Stimulated activated CD4-positive, alpha-beta T cell treated with anti-CD3 and anti-CD28 coated beads, Interleukin-15, amount 100 ng/mL, for 24 hours (primary cell): ENCODE data around the gene SLC6A17.

Experiments used
- DNase-seq: peaks from one replicate; pipeline ENCODE4 v3.0.0-alpha.2; 2020

SLC6A17 gene

GRCh38 chr1:110150330-110151174 lies at the start of gene SLC6A17:
Gene SLC6A17 (plus strand): TSS chr1:110150494. CDS start chr1:110166930, 16,436 bp downstream.
- DNase-seq: peak; percentile 81

GRCh38 chr1:110102081-110102480 lies 48.2 kb upstream of the SLC6A17 start:
- no peak for DNase-seq

DNA sequence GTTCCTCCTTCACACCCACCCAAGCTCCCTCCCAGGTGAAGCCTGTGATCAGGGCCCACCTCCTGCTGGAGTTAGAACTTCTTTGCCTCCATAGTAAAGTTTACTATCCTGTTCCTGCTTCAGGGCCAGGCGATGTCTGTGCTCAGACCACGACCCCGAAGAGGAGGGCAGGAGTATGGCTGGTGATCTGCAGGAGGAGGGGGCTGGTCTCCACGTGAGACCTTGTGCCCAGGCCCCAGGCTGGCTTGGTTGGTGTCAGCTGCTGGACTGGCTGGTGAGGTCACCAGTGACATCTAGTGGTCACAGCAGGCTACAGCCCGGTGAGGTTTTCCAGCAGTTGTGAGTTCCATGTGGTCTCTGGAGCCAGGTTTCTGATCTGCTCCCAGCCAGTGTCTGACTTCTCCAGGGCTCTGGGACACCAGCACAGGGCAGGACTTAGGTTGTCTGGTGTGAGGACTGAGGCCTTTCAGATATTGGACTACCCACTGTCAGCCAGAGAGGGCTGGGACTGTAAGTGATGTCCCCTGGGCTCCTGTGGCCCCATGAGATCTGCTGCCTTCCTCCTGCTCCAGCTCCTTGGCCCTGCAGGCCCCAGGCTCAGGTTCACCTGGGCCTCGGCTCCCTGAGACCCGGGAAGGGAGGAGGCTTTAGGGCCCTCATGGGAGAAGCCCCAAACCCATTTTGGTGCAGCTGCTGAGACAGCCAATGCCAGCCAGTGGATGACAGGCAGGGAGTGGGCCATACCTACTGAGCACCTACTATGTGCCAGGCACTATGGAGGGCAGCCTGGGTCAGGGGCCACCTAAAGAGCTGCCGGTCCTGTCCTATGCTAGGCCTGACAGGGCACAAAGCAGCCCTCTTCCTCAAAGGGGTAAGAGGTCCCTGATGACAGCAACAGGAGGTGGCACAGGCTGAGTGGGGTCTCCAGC lies 44.0 kb upstream of the SLC6A17 start:
- peak; percentile 74 for DNase-seq

DNA sequence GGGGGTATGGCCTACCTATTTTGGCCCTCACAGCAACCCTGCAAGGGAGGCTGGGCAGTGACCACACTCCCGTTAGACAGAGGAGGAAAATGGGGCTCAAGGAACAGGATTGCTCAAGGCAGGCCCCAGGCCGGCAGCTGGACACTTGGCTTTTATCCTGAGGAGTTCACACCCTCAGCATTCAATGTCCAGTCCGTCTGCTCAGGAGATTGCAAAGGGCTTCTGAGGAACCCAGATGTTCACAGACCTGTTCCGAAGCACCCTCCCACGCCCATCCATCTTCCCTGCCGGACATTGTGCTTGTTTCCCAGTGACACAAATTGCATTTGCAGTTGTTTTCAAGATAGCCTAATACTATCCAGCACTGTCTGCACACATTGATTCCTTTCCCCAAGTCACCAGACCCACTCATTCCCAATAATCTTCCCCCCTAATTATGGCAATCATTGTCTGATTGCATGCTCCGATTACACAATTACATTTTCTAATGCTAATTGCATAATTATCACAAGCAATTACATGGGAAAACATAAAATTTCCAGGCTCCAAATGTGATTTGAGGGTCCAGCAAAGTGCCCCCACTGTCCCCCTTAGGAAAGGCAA lies 42.3 kb upstream of the SLC6A17 start:
- DNase-seq: no peak

DNA sequence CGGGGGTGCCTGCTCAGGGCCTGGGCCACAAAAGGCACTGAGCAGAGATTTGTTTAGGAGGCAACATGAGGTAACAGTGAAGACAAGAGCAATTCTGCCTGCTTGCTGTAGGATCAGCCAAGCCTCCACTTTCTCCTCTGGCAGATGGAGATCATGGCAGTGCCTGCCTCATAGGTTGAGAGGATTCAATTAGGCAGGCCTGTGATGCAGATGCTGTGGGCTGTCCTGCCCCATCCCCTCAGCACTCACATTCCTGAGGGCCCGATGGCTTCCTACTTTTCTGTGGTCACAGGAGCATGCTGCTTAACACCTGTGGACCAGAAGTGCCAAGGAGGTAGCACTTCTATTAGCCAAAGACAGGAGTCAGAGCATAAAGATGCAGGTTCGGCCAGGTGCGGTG lies 39.2 kb upstream of the SLC6A17 start:
- DNase-seq: no peak

DNA sequence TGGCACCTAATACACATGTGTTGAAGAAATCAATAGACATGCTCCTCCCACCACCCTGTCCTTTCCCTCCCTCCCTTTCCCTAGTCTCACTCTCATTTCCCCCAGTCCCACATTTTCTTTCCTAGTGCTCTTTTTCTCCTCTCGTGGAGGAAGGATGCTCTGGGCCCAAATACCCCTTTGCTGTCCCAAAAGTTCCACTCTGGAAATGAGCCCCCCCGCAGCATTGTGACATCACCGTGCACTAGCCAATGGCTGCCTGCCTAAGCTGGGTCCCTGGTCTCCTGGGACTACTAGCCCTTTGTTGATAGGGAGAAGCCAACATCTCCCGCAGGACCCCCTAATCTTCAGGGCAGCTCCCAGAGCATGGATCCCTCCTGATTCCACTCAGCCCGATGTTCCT lies 38.2 kb upstream of the SLC6A17 start, which contains the start of gene UBL4B:
UBL4B (plus strand) TSS at position 301 of the 400 bp plus-strand sequence; CDS start at position 393, 92 bp downstream.
- DNase-seq: no peak

DNA sequence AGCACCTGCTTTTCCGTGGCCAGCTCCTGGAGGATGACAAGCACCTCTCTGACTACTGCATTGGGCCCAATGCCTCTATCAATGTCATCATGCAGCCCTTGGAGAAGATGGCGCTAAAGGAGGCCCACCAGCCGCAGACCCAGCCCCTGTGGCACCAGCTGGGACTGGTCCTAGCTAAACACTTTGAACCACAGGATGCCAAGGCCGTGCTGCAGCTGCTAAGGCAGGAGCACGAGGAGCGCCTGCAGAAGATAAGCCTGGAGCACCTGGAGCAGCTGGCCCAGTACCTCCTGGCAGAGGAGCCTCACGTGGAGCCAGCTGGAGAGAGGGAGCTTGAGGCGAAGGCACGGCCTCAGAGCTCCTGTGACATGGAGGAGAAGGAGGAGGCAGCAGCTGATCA lies 37.6 kb upstream of the SLC6A17 start:
- DNase-seq: no peak

GRCh38 chr1:110113551-110113950 lies 36.7 kb upstream of the SLC6A17 start:
- no peak for DNase-seq

GRCh38 chr1:110114173-110114572 lies 36.1 kb upstream of the SLC6A17 start:
- DNase-seq: no peak

DNA sequence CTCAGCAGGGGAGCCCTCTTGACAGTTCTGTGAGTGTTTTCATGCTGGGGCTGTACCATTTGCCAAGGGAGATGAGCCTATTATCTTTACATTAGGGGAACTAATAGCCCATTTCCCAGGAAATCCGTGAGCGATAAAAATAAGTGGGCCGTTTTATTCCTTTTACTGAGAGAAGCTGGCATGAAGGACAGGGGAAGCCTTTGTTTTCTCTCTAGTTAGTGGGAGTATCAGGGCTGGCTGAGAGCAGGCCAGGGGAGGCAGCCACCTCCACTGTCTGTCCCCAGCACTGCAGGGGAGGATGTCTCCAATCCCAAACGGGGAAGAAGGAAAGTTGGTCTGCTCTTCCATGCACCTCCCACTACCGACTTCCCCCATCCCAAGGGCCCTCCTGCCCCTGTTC lies 35.5 kb upstream of the SLC6A17 start:
- no peak for DNase-seq

DNA sequence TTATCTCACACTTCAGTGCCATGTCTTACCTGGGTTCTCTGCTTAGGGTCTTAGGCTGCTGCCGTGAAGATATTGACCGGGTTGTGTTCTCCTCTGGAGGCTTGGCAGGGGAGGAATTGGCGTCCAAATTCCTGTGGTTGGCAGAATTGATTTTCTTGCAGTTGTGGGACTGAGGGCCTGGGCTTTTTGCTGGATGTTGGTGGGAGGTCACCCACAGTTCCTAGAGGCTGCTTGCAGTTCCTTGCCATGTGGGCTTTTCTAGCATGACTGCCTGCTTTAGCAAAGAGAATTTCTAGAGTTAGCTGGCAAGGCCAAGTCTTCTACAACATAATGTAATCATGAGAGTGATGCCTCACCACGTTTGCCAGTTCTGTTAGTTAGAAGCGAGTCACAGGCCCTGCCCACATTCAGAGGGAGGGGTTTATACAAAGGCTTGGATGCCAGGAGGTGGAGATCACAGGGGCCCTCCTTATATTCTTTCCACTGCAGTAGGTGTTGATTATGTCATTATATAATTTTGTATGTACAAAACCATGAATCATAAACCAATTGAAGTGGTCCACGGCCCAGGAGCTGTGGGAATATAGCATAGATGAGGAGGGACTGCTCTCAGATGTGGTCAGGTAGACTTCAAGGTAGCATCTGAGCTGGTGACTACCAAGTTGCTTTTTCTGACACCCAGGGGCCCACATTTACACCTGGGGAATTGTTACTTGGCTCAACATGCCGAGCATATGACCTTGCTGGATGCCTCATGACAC lies 31.5 kb upstream of the SLC6A17 start:
- DNase-seq: peak; percentile 40

- no peak for DNase-seq
These were observed 30.5 kb upstream of the SLC6A17 start for GRCh38 chr1:110119843-110120242.

- DNase-seq: no peak
These were observed 29.2 kb upstream of the SLC6A17 start for GRCh38 chr1:110120960-110121561.

DNA sequence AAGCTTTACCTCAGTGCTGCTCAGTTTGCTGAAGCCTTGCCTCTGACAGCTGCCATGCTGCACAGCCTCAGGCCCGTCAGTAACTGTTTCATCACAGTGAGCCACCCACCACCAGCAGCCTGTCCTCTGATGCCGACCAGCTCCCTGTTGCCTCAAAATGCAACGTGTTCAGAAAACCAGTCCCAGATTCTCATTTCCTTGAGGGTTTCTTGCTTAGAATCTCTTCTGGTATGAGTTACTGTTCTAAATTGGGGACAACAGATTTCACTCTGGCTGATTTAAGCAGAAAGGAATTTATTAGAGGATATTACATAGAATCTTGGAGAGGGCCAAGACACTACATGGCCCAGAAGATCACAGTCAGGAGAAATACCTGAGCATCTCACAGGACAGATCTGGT lies 27.1 kb upstream of the SLC6A17 start:
- DNase-seq: no peak

DNA sequence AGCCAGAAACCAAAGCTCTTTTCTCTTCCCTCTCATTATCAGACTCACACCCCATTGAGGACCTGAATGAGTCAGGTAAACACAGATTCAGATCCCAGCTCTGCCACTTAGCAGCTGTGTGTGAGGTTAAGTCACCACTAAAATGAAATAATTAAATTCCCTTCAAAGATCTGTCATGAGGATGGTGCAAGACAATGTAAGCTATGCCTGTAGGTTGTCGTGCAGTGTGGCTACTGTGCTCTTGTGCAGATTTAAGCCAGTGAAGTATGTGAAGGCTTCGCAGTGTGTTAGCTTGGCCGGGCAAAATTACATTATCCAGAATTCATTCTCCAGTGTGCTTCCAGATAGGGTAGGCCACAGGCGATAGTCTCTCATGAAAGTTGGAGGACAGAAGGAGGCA lies 24.5 kb upstream of the SLC6A17 start:
- no peak for DNase-seq

- DNase-seq: peak; percentile 24
These were observed 20.1 kb upstream of the SLC6A17 start for GRCh38 chr1:110130113-110130591.

GRCh38 chr1:110130989-110131388 lies 19.3 kb upstream of the SLC6A17 start:
- DNase-seq: no peak

GRCh38 chr1:110132682-110133081 lies 17.6 kb upstream of the SLC6A17 start:
- DNase-seq: no peak

DNA sequence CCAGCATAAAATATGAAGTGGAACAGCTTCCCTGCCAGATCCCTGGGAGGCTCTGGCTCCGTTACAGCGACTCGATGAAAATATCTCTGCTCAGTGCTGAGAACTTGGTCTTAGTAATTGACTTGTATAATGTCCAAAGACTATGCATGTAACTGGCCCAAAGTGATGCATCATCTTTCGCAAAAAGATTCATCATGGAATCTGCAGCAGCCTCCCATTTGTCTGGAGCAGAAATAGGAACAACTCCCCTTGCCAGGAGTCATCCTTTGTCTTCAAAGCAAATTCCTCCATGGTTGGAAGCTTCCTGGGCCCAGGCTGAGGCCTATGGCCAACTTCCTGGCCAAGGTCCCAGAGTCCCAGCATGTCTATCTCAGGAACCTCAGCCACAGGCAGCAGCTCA lies 16.9 kb upstream of the SLC6A17 start:
- no peak for DNase-seq

GRCh38 chr1:110134050-110134595 lies 16.2 kb upstream of the SLC6A17 start:
- DNase-seq: no peak

GRCh38 chr1:110135246-110135645 lies 15.0 kb upstream of the SLC6A17 start:
- DNase-seq: no peak

DNA sequence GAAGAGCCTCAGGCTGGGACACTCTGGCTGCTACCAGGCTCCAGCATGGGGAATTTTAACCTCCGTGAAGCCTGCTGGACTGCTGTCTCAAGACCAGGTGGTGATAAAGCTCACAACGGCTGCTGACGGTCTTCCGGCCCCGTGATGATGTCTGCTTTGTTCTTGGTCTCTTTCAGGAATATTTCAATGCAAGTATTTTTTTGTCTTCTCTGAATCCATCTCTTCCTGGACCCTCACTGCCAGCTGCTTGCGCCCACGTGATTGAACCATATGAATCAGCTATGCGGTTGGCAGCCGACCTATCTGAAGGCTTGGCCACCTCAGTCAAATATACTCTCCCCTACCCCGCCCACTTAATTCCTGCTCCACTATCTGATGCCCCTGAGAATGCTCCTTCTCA lies 14.6 kb upstream of the SLC6A17 start:
- DNase-seq: no peak
